Measurements from ENCODE around the gene C3orf20.

The C3orf20 gene

GRCh38 chr3:14767245-14768051, 92.5 kb downstream of the C3orf20 start:
- H3F3A ChIP-seq (ENCODE audit: insufficient read depth, low read length) = no peaks in the 10 kb centered on the region
- H2AFZ ChIP-seq (ENCODE audit: low read length) = no peak overlapping the region
- peak overlapping the region; percentile 50 for H3K4me2 ChIP-seq (ENCODE audit: low read length)
- peak overlapping the region; percentile 2 for H3K4me3 ChIP-seq (ENCODE audit: low read depth, low read length, poor library complexity, severe bottlenecking)
- peaks cover 47% of the 10 kb centered on the region for H3K4me1 ChIP-seq (ENCODE audit: insufficient read depth, low read length, severe bottlenecking)
- H3K27ac ChIP-seq (ENCODE audit: low read depth, low read length, poor library complexity, severe bottlenecking) = peak overlapping the region; percentile 98
- H4K20me1 ChIP-seq (ENCODE audit: insufficient read depth, low read length) = no peaks in the 10 kb centered on the region
- TF ChIP-seq CTCF (IDR thresholded peaks at IDR 0.05; ENCODE audit: low read length) = no peak
- no peak for TF ChIP-seq EZH2 (IDR thresholded peaks at IDR 0.05; ENCODE audit: borderline replicate concordance, low read length)
- H3K79me2 ChIP-seq (ENCODE audit: insufficient read depth, low read length) = no peaks in the 10 kb centered on the region
- no peaks in the 10 kb centered on the region for H3K9me2 ChIP-seq (ENCODE audit: low read depth, low read length)
- peak overlapping the region; percentile 56 for H3K9ac ChIP-seq (ENCODE audit: low read length)
- H3K36me3 ChIP-seq (ENCODE audit: insufficient read depth, low read length) = peaks cover 9% of the 10 kb centered on the region; the same call in 1 of the 2 replicates
- H3K27me3 ChIP-seq (ENCODE audit: insufficient read depth, low read length) = no peaks in the 10 kb centered on the region
- no peaks in the 10 kb centered on the region for H3K9me3 ChIP-seq (ENCODE audit: low read length)

- Histone ChIP-seq H3K9me3 (ENCODE audit: low read length) (no peaks in the 10 kb centered on the region), H3K9ac (ENCODE audit: low read length) (peak overlapping the region; percentile 56; the same call in 1 of the 2 replicates), H3K4me2 (ENCODE audit: low read length) (peak overlapping the region; percentile 50; the same call in 1 of the 2 replicates), H3K27me3 (ENCODE audit: insufficient read depth, low read length) (no peaks in the 10 kb centered on the region), H3F3A (ENCODE audit: insufficient read depth, low read length) (no peaks in the 10 kb centered on the region), H3K9me2 (ENCODE audit: low read depth, low read length) (no peaks in the 10 kb centered on the region), H3K36me3 (ENCODE audit: insufficient read depth, low read length) (peaks cover 7% of the 10 kb centered on the region; the same call in 1 of the 2 replicates), H3K4me1 (ENCODE audit: insufficient read depth, low read length, severe bottlenecking) (peaks cover 54% of the 10 kb centered on the region), H3K4me3 (ENCODE audit: low read depth, low read length, poor library complexity, severe bottlenecking) (peak overlapping the region; percentile 2), H3K79me2 (ENCODE audit: insufficient read depth, low read length) (no peaks in the 10 kb centered on the region), H3K27ac (ENCODE audit: low read depth, low read length, poor library complexity, severe bottlenecking) (peak overlapping the region; percentile 98), H2AFZ (ENCODE audit: low read length) (no peak overlapping the region), H4K20me1 (ENCODE audit: insufficient read depth, low read length) (no peaks in the 10 kb centered on the region)
- no peak for TF ChIP-seq EZH2 (IDR thresholded peaks at IDR 0.05; ENCODE audit: borderline replicate concordance, low read length)
- peak; percentile 20; the same call in 1 of the 2 replicates for TF ChIP-seq CTCF (IDR thresholded peaks at IDR 0.05; ENCODE audit: low read length)
Measured at GRCh38 chr3:14768182-14768790, 93.3 kb downstream of the C3orf20 start.

GRCh38 chr3:14768881-14769280, 93.9 kb downstream of the C3orf20 start:
- Histone ChIP-seq H2AFZ (ENCODE audit: low read length) (no peak overlapping the region), H3K27ac (ENCODE audit: low read depth, low read length, poor library complexity, severe bottlenecking) (peak overlapping the region; percentile 98), H3F3A (ENCODE audit: insufficient read depth, low read length) (no peaks in the 10 kb centered on the region), H4K20me1 (ENCODE audit: insufficient read depth, low read length) (no peaks in the 10 kb centered on the region), H3K9me2 (ENCODE audit: low read depth, low read length) (no peaks in the 10 kb centered on the region), H3K4me1 (ENCODE audit: insufficient read depth, low read length, severe bottlenecking) (peaks cover 60% of the 10 kb centered on the region), H3K79me2 (ENCODE audit: insufficient read depth, low read length) (no peaks in the 10 kb centered on the region), H3K36me3 (ENCODE audit: insufficient read depth, low read length) (0 out of 2 replicates have a peak, but pooled peaks cover under 1% of the 10 kb centered on the region), H3K4me3 (ENCODE audit: low read depth, low read length, poor library complexity, severe bottlenecking) (no peak overlapping the region), H3K4me2 (ENCODE audit: low read length) (peak overlapping the region; percentile 50; the same call in 1 of the 2 replicates), H3K9me3 (ENCODE audit: low read length) (no peaks in the 10 kb centered on the region), H3K27me3 (ENCODE audit: insufficient read depth, low read length) (no peaks in the 10 kb centered on the region), H3K9ac (ENCODE audit: low read length) (peak overlapping the region; percentile 56; the same call in 1 of the 2 replicates)
- TF ChIP-seq EZH2 (IDR thresholded peaks at IDR 0.05; ENCODE audit: borderline replicate concordance, low read length) = no peak
- no peak for TF ChIP-seq CTCF (IDR thresholded peaks at IDR 0.05; ENCODE audit: low read length)

Data from OCI-LY1 (cell line).